HTERT RPE-1 (cell line): ENCODE results near the gene SLC35F3.
"Not testable (repeated sequence)": the region's sequence is repeated elsewhere in the genome, so short reads cannot be mapped to it uniquely, and the experiment has no call there.

Source experiments
- in situ Hi-C: fragments of 300-500 bp; cut with MboI; formaldehyde crosslinking; loops from 4 replicates; pipeline ENCODE4 v1.14.3; 2020; ENCODE audit warnings: low sequenced_read_pairs

Gene SLC35F3

DNA sequence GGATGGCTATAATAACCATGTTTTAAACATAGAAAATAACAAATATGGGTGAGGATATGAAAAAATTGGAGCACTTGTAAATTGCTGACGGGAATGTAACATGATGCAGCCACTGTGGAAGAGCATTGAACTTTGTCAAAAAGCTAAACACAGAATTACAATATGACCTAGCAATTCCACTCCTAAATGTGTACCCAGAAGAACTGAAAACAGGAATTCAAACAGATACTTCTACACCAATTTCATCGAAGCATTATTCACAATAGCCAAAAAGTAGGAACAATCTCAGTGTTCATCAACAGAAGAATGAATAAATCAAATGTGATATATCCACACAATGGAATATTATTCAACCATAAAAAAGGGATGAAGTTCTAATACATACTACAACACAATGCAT is 436.1 kb downstream of the SLC35F3 start:
- in situ Hi-C loops: no loop called here

DNA sequence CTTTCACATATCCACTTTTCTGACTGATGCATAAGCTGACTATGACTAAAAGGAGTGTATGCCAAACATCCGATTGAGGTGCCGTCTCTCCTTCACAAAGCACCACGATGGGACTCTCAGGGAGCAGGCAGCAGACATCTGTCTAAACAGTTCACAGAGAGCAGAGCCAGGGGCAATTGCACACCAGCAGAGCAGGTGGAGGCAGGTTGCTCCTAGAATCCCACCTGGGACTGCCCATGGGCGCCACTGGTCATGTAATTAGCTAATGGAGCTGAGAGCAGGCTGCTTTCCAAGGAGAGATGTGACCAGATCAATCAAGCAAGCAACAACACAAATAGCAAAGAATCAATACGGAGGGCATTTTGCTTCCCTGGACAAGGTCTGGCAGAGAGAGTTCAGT is 438.3 kb downstream of the SLC35F3 start:
- in situ Hi-C loops: no loop called here

DNA sequence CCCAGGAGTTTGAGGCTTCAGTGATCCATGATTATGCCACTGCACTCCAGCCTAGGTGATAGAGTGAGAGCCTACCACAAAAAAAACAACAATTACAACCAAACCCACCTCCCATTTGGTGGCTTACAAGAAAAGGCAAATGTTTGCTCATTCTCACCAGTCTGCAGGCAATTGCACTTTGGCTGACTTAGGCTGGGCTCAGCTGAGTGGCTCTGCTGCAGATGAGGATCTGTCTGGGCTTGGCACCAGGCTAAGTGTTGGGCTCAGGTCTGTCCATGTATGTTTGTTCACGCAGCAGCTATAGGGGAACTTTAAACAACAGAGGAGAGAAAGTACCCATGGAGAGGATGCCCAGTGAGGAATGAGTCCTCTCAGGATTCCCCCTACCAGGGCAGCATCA is 440.8 kb downstream of the SLC35F3 start:
- in situ Hi-C loops: no loop called here

DNA sequence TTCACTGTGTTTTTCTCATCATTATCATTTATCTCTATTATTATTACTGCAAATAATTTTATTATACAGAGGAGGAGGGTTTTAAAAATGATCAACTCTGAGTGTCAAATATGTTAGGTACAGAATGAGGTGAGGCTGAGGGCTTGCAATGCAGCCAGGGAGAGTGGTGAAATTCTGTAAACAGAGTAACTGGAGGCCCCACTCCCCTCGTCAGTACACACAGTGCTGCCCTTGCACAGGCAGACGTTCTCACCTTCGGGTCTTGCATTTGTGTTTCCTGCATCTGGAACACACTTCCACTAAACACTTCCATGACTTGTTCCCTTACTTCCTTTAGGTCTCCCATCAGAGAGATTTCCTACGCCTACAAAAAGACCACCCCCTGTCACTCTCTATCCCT is 444.5 kb downstream of the SLC35F3 start:
- in situ Hi-C loops: no loop called here

DNA sequence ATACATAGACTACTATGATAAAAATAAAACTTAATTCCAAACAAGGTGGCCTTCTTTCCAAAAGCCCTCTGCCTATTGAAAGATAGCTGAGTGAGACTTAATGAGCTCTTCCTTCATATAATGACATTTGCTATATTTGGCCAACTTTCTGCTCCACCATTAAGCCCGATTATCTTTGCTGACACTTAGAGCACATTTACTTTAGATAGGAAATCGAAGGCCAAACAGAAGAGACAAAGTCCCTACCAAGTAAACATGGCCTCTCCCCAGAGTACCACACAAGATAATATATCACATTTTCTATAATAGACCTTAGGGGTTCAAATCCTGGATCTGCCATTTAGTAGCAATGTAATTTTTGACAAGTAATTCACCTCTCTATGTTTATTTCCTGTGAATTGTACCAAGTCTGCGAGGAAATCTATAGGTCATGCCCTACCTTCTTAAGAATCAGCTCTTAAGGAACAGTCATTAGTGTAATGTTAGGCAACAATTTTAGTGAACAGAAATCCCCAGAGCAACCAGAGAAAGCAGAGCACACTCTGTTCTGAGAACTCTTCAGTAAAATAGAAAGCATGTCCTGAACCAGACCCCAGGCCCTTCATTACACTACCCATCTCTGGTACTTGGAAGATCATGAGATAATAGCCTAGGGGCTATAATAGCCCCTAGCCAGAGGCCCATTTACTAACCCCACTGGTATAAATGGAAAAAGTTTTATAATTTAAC is 451.5 kb downstream of the SLC35F3 start:
- in situ Hi-C loops: no loop called here

DNA sequence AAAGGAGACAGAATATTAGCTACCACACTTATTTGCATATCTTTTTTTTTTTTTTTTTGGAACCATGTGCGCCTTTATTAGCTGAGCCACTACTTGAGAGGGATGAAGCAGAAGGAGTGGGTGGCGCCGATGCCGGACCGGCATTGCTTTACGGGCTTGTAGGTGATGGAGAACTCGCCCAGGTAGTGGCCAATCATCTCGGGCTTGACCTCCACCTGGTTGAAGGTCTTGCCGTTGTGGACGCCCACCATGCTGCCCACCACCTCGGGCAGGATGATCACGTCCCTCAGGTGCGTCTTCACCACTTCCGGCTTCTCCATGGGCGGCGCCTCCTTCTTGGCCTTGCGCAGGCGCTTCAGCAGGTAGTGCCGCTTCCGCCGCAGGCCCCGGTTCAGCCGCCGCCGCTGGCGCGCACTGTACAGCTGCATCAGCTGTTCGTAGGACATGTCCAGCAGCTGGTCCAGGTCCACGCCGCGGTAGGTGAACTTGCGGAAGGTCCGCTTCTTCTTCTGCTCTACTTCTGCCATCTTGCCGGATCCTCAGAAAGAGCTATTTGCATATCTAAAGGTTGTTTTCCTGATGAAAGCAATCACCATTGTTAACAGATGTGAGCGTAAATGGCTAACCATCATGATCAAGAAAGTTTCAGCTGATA is 452.3 kb downstream of the SLC35F3 start:
- in situ Hi-C loops: not testable (repeated sequence)

DNA sequence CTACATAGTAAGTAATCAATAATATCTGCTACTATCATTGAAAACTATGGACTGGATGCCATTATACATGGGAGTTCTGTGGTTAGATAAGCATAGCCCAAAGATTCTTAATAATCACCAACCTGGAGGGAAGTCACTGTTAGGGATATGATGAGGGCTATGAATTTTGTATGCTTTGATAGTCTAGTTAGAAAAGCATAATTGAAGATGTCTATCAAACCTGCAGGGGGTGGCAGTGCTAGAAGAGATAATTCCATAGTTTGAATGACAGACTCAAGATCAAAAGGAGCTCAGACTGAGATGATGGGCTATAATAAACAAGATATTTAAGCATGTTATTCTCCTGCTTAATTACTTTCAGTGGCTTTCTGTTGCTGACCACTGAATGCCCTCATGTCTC is 453.4 kb downstream of the SLC35F3 start:
- in situ Hi-C loops: no loop called here

DNA sequence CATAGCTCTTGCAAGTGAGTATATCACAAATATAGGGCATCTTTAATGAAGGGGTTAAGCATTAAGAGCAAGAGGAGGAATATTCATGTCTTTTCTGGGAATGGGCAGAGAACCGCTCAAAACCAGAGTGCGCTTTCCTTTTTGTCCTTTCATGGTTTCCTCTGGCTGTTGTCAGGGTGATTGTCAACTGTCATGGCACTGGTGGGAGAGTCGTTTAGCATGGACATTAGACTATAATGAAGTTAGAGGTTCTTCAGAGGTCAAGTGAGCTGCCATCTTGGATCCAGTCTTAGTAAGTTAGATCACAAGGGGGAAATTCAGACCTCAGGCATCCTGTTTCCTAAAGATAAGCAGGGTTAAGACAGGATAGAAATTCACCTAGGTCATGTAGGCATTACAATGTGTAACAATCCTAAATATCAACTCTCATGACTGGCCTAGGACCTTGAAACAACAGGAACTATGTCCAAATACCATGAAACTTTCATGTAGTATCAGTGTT is 456.7 kb downstream of the SLC35F3 start:
- in situ Hi-C loops: no loop called here

DNA sequence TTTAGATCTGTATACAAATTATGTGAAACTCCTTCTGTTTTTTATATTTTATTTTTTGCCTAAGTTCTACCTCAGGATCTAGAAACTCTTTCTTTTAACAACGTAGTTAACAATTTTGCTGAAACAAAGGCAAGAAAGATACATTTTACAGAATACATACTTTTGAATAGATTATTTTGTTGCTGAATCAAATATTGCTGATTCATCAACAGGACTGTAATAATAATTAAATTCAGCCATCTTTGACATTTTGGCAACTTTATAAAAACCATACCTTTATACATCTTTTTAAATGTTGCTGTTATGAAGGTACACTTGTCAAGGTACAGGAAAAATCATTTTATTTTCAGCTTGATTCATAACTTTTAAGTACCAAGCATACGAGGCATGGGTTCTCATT is 458.1 kb downstream of the SLC35F3 start:
- in situ Hi-C loops: no loop called here

DNA sequence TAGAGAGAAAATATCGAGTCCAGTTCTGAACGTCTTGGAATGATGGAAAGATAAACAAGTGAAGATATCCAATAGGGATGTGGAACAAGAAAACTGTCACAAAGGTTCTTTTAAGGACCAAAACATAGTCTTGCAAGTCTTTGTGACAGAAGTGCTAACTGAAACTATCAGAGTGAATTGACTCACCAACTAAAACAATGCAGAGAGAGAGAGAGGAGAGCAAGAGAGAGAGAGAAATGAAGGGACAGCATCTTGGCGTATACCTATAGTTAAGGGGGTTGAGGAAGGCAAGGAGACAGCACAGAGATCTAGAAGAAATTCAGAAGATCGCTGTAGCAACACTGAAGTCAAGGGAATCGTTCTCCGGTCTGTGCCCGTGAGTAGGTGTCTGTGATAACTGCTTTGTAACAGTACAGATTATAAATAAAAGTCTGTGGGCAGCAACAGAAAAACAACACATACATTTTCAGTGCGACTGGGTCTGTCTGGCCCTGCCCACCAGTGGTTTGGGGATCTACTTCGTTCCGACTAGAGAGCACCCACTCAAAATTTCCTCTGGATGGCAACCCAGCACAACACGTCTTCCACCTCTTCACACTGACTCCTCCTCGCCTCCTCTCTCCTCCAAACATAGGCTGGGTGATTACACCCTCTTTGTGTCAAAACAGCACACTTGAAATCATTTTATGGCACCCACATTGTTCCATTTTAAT is 464.0 kb downstream of the SLC35F3 start:
- in situ Hi-C loops: no loop called here

DNA sequence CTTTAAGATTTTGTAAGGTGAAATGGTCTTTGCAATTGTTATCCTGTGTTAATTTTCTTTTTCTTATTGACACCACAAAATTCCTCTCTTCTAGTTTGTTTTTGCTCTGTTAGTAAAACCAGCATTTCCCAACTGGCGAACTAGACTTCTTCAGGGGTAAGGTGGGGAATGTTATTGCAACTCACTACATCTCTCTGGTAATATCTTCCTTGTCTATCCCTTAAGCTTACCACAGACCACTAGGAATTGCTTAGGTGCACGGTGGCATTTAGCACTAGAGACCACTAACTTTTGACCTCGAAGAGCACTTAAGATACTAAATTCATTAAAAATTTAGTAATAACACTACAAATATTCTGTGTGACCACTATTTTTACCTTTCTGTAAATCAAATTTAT is 464.6 kb downstream of the SLC35F3 start:
- in situ Hi-C loops: no loop called here

DNA sequence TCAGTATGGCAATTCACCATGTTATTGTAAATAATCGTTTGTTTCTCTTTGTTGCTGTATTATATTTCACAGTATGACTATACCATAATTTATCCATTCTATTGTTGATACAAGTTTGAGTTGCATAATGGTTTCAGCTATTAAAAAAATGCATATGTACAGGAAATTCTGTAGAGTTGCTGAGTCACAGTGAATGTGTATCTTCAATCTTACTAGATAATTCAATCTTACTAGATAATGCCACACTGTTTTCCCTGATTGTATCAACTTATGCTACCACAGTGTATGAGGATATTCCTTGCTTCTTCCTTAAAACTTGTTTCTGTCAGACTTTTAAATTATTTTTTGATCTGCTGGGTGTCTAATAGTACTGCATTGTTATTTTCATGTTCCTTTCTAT is 465.3 kb downstream of the SLC35F3 start:
- in situ Hi-C loops: no loop called here

DNA sequence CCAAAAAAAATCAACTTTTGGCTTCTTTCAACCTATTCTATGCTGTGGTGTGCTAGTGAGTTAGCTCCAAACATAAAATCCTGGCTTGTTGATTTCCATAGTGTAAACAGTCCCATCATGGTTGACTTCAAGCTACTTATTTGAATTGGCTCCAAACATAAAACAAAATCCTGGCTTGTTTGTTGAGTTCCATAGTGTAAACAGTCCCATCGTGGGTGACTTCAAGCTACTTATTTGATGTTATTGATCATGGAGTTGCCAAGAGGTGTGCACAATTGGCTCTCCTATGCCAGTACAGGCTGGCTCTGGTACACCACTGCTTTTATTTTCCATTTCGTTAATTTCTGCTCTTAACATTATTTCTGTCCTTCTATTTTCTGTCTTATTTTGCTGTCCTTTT is 466.9 kb downstream of the SLC35F3 start:
- in situ Hi-C loops: no loop called here

DNA sequence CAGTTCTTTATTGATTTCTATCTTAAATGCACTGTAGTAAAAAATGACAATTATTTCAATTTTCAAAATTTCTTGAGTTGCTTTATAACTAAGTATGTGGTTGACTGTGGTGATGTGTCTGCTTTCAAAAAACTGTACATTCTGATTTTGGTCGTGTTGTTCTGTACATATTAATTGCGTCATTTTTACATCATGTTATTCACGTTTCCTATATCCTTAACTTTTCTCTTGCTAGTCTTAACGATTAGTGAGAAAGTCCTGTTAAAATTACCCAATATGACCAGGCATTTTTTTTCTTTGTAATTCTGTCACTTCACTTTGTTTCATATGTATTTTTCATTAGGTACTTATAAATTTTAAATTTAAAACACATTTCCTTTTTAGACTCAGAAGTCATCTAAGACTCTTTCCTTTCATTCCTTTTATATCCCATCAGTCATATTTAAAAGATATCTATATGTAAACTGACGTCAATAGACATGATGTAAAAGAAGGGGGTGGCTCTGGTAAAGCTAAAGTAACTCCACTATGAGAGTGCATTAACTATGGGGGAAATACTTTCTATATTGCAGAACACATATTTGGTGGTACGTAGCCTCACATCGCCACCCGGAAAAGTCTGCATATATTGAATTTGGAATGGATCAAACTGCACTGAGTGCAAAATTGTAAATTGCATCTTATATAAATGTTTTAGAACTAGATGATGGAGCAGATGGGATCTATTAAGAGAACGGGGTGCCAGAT is 467.7 kb downstream of the SLC35F3 start:
- in situ Hi-C loops: no loop called here

DNA sequence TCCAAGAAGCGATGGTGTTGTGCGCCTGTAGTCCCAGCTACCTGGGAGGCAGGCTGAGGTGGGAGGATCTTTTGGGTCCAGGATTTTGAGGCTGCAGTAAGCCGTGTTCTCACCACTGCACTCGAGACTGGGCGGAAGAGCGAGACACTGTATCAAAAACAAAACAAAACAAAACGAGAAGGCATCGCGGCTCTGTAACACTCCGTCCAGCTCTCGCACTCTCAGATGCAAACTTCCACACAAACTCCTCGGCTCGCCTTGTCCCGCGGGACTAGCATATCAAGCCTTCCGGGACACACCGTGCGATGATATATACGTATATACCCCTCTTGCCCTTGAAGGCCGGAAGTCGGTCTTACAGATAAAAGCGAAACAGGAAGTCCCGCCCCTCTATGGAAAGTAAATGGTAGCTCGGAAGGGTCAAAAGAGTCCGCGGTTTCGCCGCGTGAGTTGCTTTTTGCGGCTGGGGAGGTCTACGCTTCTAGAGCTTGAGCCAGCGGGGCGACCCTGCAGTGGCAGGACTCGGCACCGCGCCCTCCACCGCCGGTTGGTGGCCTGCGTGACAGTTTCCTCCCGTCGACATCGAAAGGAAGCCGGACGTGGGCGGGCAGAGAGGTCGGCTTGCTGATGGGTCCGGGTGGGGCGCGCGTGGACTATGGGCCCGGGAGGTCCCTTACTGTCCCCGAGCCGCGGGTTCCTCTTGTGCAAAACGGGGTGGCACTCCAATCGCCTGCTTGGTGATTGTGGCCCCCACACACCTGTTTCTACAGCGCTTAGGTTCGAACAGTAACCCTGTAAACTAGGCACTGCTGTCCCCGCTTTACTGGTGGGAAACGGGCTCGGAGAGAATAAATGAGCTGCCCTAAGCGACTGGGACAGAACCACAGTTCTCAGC is 468.8 kb downstream of the SLC35F3 start, which contains the start of gene COA6:
COA6 (plus strand) TSS at position 393 of the 895 bp plus-strand sequence; CDS start at position 404, 11 bp downstream.
- in situ Hi-C loops: no loop called here

DNA sequence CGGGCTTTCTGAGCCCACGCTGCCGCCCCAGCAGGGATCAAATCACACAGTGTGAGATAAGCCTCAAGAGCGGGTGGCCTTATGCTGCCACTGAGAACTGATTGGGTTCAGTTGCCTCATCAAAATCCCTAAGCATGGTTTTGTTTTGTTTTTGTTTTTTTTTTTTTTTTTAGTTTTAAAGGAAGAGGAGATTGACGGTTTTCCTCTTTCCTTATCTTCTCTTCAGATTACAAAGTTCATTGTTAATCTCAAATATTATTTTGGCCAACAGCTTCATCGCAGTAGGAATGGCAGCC is 469.4 kb downstream of the SLC35F3 start:
- in situ Hi-C loops: no loop called here
